Transverse colon (tissue), 4 donors: ENCODE data around the gene CD3D. TPM values are rescaled to one million over a fixed set of nuclear protein-coding genes. Genes with fewer than 3 reads are reported as not detected.

ENCODE experiments used
- DNase-seq: peaks from one replicate; pipeline ENCODE4 v3.0.0-alpha.2; 2019
- H3K27ac ChIP-seq, 4 donors: fragments of 200-600 bp; sonication (generic); 2 replicates each; pipeline ENCODE4 v1.5.1; 2016 to 2018; ENCODE audit warnings: inconsistent platforms in 4 of 4
- H3K27me3 ChIP-seq: fragments of 200-600 bp; sonication (generic); 2 replicates; pipeline ENCODE4 v1.5.1; 2017; ENCODE audit warnings: inconsistent platforms
- H3K36me3 ChIP-seq, 4 donors: fragments of 200-600 bp; sonication (generic); 2 replicates each; pipeline ENCODE4 v1.5.1; 2017 to 2019; ENCODE audit warnings: inconsistent platforms in 4 of 4
- H3K4me1 ChIP-seq, 4 donors: fragments of 200-600 bp; sonication (generic); 2 replicates each; pipeline ENCODE4 v1.5.1; 2017 to 2020; ENCODE audit warnings: inconsistent platforms in 4 of 4
- H3K4me3 ChIP-seq, 4 donors: fragments of 200-600 bp; sonication (generic); 1 replicate in 1 of 4; 2 replicates in 3 of 4; pipeline versions ENCODE4 v1.5.1 to v1.6.1; 2017 to 2019; ENCODE audit warnings: inconsistent platforms in 4 of 4
- H3K9me3 ChIP-seq, 2 donors: fragments of 200-600 bp; sonication (generic); 2 replicates each; pipeline ENCODE4 v1.5.1; 2017 to 2019; ENCODE audit warnings: inconsistent platforms in 2 of 2
- CTCF ChIP-seq, 5 experiments: fragments of 200-600 bp in 3 of 5; fragments of 450-650 bp in 2 of 5; sonication (generic) in 3 of 5; IDR thresholded peaks; 1 replicate in 2 of 5; 2 replicates in 3 of 5; pipeline ENCODE4 v1.5.1; 2016 to 2017; ENCODE audit warnings: antibody characterized with exemption in 5 of 5, inconsistent platforms in 3 of 5, mild to moderate bottlenecking in 2 of 5, moderate library complexity in 1 of 5
- EP300 ChIP-seq: sonication (generic); formaldehyde crosslinking; IDR thresholded peaks from one replicate; pipeline ENCODE4 v1.6.1; 2017; ENCODE audit warnings: antibody characterized with exemption, low read depth
- POLR2A ChIP-seq: fragments of 450-650 bp; IDR thresholded peaks from one replicate; pipeline ENCODE4 v1.6.1; 2016; ENCODE audit warnings: antibody characterized with exemption, mild to moderate bottlenecking, moderate library complexity
- POLR2AphosphoS5 ChIP-seq, 3 donors: sonication (generic); formaldehyde crosslinking; IDR thresholded peaks; one replicate each; pipeline ENCODE4 v1.6.1; 2016; ENCODE audit warnings: antibody characterized with exemption in 3 of 3
- whole genome bisulfite sequencing, 2 donors: methylation state at CpG; one replicate each; pipeline ENCODE4 v1.1.5; 2018; ENCODE audit warnings: low coverage in 1 of 2; 5-methylcytosine and 5-hydroxymethylcytosine counted together
- in situ Hi-C, 4 donors: fragments of 200-750 bp; cut with MboI; loops; one replicate each; pipeline versions ENCODE4 v1.15.0 to v1.15.1; 2017; ENCODE audit warnings: low sequenced_read_pairs in 3 of 4, low pct_ligation_motif_present in 1 of 4, low pct_unique_long_range_greater_than_20kb in 1 of 4
- intact Hi-C: fragments of 100-400 bp; cut with DNase I; formaldehyde crosslinking; loops from one replicate; pipeline ENCODE4 v1.15.1; 2023; ENCODE audit warnings: low total_unique reads
- total RNA-seq, 4 donors: library from RNA; depleted of rRNA; stranded (reverse); fragments of >200 nt; gene quantifications; one replicate each; pipeline ENCODE4 v1.1.0, GENCODE V29; 2016

Gene CD3D
- total RNA-seq, 4 donors from 2014 or later: 3.5 to 19.2 (median 15.3) TPM; not detected in 1

GRCh38 chr11:118343981-118344515, 1.5 kb upstream of the CD3D start, which contains the start of gene CD3G:
Gene CD3G (plus strand): TSS chr11:118344344. CDS start chr11:118344424, 80 bp downstream.
- in situ Hi-C loops (loop anchor here in 1 of 4 donors (10.0 kb wide), 1 partner anchor 49 kb away; no protein-coding TSS in a partner anchor), intact Hi-C loops (no loop called here)
- peak; percentile 32 for DNase-seq
- Histone ChIP-seq H3K27ac (peak within 1 kb of the TSS; percentile 29 to 48 (median 35)), H3K4me3 (peak within 1 kb of the TSS in 1 of 4 donors; percentile 16), H3K36me3 (no peaks in the 10 kb centered on the region), H3K27me3 (peaks cover 28% of the 10 kb centered on the region), H3K9me3 (no peaks in the 10 kb centered on the region), H3K4me1 (no peaks in the 10 kb centered on the region)
- whole genome bisulfite sequencing, 2 donors: 71 to 79% methylated on average over 3 to 6 of the region's 6 CpGs
- TF ChIP-seq POLR2A (peak; percentile 44), EP300 (no peak), POLR2AphosphoS5 (IDR thresholded peaks at IDR 0.05) (peak in 1 of 3 donors; percentile 30), CTCF (IDR thresholded peaks at IDR 0.05) (no peak)

GRCh38 chr11:118343248-118343647, 743 bp upstream of the CD3D start:
- Histone ChIP-seq H3K36me3 (no peaks in the 10 kb centered on the region), H3K27ac (peak overlapping the region; percentile 29 to 48 (median 35)), H3K9me3 (no peaks in the 10 kb centered on the region), H3K4me1 (no peaks in the 10 kb centered on the region), H3K27me3 (peaks cover 20% of the 10 kb centered on the region), H3K4me3 (no peak overlapping the region)
- no peak for DNase-seq
- intact Hi-C loops: no loop called here
- TF ChIP-seq CTCF (IDR thresholded peaks at IDR 0.05) (no peak), EP300 (no peak), POLR2A (no peak), POLR2AphosphoS5 (IDR thresholded peaks at IDR 0.05) (no peak)
- in situ Hi-C loops: loop anchor here in 1 of 4 donors (10.0 kb wide), 1 partner anchor 48 kb away; no protein-coding TSS in a partner anchor
- WGBS, 2 donors: 54 to 71% methylated on average over 4 to 9 of the region's 9 CpGs

- intact Hi-C loops (no loop called here), in situ Hi-C loops (loop anchor here in 1 of 4 donors (10.0 kb wide), 1 partner anchor 47 kb away; no protein-coding TSS in a partner anchor)
- DNase-seq: no peak
- peak overlapping the region; percentile 38 to 53 (median 40) for H3K27ac ChIP-seq
- peaks cover 14% of the 10 kb centered on the region for H3K27me3 ChIP-seq
- H3K4me3 ChIP-seq: peak overlapping the region in 2 of 4 donors; percentile 2 to 12
- WGBS, 2 donors: 79 to 100% methylated on average over 1 to 5 of the region's 5 CpGs
- H3K36me3 ChIP-seq: no peaks in the 10 kb centered on the region
- H3K9me3 ChIP-seq: no peaks in the 10 kb centered on the region
- no peak for TF ChIP-seq CTCF (IDR thresholded peaks at IDR 0.05)
- no peak for TF ChIP-seq POLR2A
- no peak for TF ChIP-seq POLR2AphosphoS5 (IDR thresholded peaks at IDR 0.05)
- no peak for TF ChIP-seq EP300
- H3K4me1 ChIP-seq: no peaks in the 10 kb centered on the region
Observed at GRCh38 chr11:118341815-118342489, 553 bp downstream of the CD3D start.

GRCh38 chr11:118341261-118341660, 1.2 kb downstream of the CD3D start:
- no peaks in the 10 kb centered on the region for H3K36me3 ChIP-seq
- H3K9me3 ChIP-seq: no peaks in the 10 kb centered on the region
- H3K27ac ChIP-seq: peak overlapping the region in 2 of 4 donors; percentile 2 to 39
- peaks cover 14% of the 10 kb centered on the region for H3K27me3 ChIP-seq
- TF ChIP-seq CTCF (IDR thresholded peaks at IDR 0.05) (no peak), POLR2A (no peak), EP300 (no peak), POLR2AphosphoS5 (IDR thresholded peaks at IDR 0.05) (no peak)
- H3K4me1 ChIP-seq: no peaks in the 10 kb centered on the region
- intact Hi-C loops: no loop called here
- DNase-seq: no peak
- in situ Hi-C loops: loop anchor here in 1 of 4 donors (10.0 kb wide), 1 partner anchor 46 kb away; no protein-coding TSS in a partner anchor
- H3K4me3 ChIP-seq: peak overlapping the region in 1 of 4 donors; percentile 2
- WGBS, 2 donors: 94% methylated on average over 3 of the region's 3 CpGs; no CpG with 5 or more reads in 1 of the 2 donors
